HG03558 (cell line): Measurements from ENCODE around the gene CYB5B.

Source experiments
- ATAC-seq: cut with Tn5 transposase; IDR thresholded peaks from one replicate; pipeline ENCODE4 v1.9.1; 2021; ENCODE audit warnings: moderate number of reproducible peaks; ENCODE audit not compliant: unreplicated experiment; ENCODE audit errors: extremely low read depth

The CYB5B gene

DNA sequence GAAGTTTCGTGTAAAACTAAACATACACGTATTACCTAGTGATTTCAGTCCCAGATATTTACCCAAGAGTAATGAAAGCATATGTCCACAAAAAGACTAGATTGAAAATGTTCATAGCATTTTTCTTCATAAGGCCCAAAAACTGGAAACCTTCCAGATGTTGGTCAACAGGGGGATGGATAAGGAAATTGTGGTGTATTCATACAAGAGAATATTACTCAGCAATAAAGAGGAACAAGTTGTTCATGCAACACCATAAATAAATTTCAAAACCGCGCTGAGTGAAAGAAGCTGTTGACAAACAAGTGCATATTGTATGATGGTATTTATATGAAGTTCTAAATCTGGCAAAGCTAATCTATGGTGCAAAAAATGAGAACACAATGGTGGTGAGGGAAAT lies 87.2 kb downstream of the CYB5B start:
- no peak for ATAC-seq

DNA sequence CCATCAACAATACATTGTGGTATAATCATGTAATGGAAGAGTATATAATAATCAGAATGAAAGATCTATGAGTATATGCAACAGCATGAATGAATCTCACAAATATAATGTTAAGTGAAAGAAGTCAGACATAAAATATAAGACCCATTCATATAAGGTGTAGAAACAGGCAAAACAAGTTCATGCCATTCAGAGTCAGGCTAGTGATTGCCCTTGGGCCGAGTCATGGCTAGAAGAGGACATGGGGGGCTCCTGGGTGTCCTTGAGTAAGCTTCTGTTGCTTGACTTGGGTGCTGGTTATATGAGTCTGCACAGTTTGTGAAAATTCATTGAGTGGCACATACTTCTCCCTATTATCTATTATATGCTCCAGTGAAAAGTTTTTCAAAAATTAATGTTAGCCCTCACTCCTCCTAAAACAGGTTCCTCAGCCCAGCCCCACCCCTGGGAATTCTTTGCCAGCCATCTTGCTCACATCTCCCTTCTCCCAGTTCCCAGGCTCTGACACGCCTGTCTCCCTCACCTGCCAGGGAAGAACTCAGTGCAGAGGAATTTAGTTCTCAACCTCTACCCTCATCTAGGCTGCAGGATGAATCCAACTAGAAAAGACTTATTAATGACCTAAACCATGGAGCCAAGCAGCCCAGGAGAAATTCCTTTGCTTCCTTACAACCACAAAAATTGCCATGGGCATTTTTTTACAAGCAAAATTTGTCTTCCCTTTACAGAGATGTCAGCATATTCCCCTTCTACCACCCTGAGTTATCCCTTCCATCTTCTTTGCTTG lies 89.0 kb downstream of the CYB5B start:
- no peak for ATAC-seq

- no peak for ATAC-seq
Observed at GRCh38 chr16:69514356-69514755, 89.9 kb downstream of the CYB5B start.
